ENCODE results near the gene PTPRF. TPM values are rescaled to one million over a fixed set of nuclear protein-coding genes. Genes with fewer than 3 reads are reported as not detected.

The PTPRF gene
- total and polyA plus RNA-seq, 9 donors, result 24.4 to 165 (median 76.8) TPM

DNA sequence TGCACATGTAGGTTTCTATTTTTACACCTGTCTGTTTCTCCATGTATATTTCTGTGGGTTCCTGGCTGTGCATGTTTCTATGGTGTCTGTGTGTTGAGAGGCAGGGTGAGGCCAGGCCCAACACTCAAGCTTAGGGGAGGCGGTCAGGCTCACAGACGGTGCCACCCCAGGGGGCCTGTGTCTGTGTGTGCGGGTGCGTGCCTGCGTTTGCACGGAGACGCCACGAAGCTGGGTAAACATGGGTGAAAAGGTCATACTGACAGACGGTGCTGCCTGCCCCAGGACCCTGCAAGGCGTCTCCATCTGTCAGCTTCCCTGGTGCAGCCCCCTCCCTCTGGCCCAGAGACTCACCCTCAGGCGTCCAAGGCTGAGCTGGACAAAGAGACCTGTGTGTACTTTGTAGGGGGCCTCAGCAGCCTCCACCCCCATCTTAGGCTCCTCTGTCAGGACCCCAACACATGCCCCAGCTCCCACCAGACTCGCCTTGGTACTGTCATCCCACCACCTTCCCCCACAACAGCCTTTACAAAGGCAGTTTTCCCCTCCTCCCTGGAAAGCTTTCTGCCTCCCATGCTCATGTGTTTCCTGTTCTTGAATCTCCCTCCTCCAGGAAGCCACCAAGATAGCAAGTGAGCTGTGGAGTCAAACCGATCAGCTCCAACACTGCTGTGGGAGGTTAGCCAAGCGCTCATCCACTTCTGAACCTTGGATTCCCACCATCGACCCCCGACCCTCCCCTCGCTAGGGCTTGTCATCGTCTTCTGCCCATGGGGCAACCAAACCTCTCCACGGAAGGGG lies 34.1 kb downstream of the PTPRF start:
- H3K4me3 ChIP-seq, result no peak overlapping the region
- WGBS, 3 donors, result 44 to 52% (median 47%) methylated on average over 19 of the region's 19 CpGs
- intact Hi-C loops (cut with DNase I), result loop anchor here in 2 of 4 donors (5.0 kb wide), 1 partner anchor 32 kb away; the partner anchor contains the start of gene PTPRF (in 2 of the 2)
- no peaks in the 10 kb centered on the region for H3K27me3 ChIP-seq
- peak overlapping the region in 1 of 2 donors; percentile 85 for H3K27ac ChIP-seq
- no peaks in the 10 kb centered on the region for H3K36me3 ChIP-seq
- TF ChIP-seq POLR2A (IDR thresholded peaks at IDR 0.05) (no peak), EP300 (IDR thresholded peaks at IDR 0.05) (no peak)
- TF ChIP-seq, protein P1, sequence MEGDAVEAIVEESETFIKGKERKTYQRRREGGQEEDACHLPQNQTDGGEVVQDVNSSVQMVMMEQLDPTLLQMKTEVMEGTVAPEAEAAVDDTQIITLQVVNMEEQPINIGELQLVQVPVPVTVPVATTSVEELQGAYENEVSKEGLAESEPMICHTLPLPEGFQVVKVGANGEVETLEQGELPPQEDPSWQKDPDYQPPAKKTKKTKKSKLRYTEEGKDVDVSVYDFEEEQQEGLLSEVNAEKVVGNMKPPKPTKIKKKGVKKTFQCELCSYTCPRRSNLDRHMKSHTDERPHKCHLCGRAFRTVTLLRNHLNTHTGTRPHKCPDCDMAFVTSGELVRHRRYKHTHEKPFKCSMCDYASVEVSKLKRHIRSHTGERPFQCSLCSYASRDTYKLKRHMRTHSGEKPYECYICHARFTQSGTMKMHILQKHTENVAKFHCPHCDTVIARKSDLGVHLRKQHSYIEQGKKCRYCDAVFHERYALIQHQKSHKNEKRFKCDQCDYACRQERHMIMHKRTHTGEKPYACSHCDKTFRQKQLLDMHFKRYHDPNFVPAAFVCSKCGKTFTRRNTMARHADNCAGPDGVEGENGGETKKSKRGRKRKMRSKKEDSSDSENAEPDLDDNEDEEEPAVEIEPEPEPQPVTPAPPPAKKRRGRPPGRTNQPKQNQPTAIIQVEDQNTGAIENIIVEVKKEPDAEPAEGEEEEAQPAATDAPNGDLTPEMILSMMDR (IDR thresholded peaks at IDR 0.05), result no peak
- no peaks in the 10 kb centered on the region for H3K9me3 ChIP-seq
- H3K4me1 ChIP-seq (ENCODE audit: insufficient read depth), result peaks cover 20% of the 10 kb centered on the region
- DNase-seq, result peak in 1 of 5 donors; percentile 41

DNA sequence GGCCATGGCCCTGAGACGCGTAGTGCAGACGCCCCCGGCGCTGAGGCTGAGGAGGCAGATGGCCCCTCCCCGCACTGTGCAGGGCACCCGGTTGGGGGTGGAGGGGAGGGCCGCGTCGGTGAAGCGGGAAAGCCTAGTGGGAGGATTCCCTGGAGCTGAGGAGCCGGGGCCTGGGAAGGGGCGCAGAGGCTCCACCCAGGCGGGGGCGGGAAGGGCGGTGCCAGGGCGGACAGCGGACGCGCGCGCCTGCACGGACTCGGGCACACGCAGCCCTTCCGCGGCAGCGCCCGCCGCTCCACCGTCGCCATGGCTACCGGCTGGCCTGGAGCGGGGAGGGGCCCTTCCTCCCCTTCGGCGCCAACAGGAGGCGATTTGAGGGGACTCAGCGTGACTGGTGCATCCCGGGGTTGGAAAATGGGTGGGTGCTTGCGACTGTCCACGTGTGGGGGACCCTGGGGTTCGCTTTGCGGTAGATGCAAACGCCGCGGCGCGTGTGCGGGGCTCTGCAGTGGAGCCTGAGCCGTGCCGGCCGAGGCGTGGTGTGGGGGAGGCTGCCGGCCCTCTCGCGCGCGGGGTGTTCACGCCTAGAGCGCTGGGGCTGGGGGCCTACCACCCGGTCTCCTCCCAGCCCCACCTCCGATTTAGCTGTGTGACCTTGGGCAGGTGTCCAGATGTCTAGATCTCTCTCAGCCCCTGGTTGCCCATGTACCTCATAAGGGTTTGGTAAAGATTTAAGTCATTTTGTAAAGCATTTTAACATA lies 35.1 kb downstream of the PTPRF start:
- H3K27me3 ChIP-seq, result no peaks in the 10 kb centered on the region
- peaks cover 20% of the 10 kb centered on the region for H3K4me1 ChIP-seq (ENCODE audit: insufficient read depth)
- DNase-seq, result peak; percentile 71 to 81 (median 79)
- peak overlapping the region; percentile 35 for H3K4me3 ChIP-seq
- TF ChIP-seq, protein P1 (IDR thresholded peaks at IDR 0.05), result no peak
- TF ChIP-seq POLR2A (IDR thresholded peaks at IDR 0.05) (no peak), EP300 (IDR thresholded peaks at IDR 0.05) (no peak)
- H3K36me3 ChIP-seq, result no peaks in the 10 kb centered on the region
- H3K27ac ChIP-seq, result peak overlapping the region in 1 of 2 donors; percentile 85
- H3K9me3 ChIP-seq, result no peaks in the 10 kb centered on the region
- intact Hi-C loops (cut with DNase I), result loop anchor here in 2 of 4 donors (5.0 kb wide), 1 partner anchor 33 kb away; the partner anchor contains the start of gene PTPRF (in 2 of the 2)
- WGBS, 3 donors, result 1 to 2% (median 2%) methylated on average over 60 to 62 of the region's 62 CpGs

DNA sequence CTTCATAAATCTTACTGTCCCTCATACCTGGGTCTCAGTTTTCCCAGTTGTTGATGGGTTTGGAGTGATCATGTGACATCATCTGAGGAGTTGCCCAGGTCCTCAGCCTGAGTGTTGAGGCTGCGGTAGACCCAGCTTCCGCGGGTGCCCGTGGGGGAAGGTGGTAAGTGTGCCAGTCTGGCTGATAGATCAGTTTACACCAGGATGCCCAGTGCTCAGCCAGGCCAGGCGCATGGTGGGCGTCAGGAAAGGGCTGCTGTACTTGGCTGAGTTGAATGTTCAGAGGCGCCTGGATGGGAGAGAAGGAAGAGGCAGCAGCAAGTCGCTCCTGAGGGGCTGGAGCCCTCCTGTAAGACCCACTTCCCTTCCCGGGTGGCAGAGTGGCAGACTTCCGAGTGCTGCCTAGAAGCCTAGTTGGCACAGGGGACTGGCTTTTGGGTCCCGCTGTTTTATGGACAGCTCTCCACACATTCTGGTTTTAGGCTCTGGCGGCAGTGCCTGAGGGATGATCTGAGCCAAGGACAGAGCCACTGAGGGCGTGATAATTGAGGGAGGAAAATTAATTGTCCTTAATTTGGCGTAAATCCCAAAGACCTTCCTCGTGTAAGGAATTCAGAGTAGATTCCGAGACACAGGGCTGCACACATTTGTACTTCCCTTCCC lies 35.8 kb downstream of the PTPRF start:
- Histone ChIP-seq H3K4me3 (no peak overlapping the region), H3K27ac (no peak overlapping the region), H3K9me3 (no peaks in the 10 kb centered on the region), H3K36me3 (no peaks in the 10 kb centered on the region), H3K27me3 (no peaks in the 10 kb centered on the region), H3K4me1 (ENCODE audit: insufficient read depth) (peaks cover 20% of the 10 kb centered on the region)
- intact Hi-C loops (cut with DNase I), result loop anchor here in 2 of 4 donors (5.0 kb wide), 1 partner anchor 34 kb away; the partner anchor contains the start of gene PTPRF (in 2 of the 2)
- TF ChIP-seq, protein P1 (IDR thresholded peaks at IDR 0.05), result no peak
- WGBS, 3 donors, result 88 to 92% (median 88%) methylated on average over 16 of the region's 16 CpGs
- no peak for DNase-seq

DNA sequence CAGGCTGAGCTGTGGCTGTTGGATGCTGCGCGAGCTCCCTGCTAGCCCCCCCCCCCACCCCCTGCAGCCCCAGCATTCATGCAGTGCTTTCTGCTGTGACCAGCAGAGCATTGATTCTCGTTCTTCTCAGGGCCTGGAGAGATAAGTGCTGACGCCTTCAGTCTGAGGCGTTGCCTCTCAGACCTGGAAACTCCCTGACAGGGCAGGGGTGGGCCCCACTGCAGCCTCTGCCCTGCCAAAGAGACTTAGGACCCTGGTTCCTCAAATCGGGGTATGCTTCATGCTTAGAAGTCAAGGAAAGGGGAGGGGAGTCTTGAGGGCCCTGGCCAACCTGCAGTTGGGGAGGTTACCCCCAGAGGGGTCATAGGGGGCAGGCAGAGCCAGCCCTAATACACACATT lies 38.5 kb downstream of the PTPRF start:
- DNase-seq, result no peak
- H3K4me1 ChIP-seq (ENCODE audit: insufficient read depth), result peaks cover 17% of the 10 kb centered on the region
- no peaks in the 10 kb centered on the region for H3K27me3 ChIP-seq
- H3K9me3 ChIP-seq, result no peaks in the 10 kb centered on the region
- TF ChIP-seq, protein P1 (IDR thresholded peaks at IDR 0.05), result no peak
- TF ChIP-seq EP300 (IDR thresholded peaks at IDR 0.05) (no peak), POLR2A (IDR thresholded peaks at IDR 0.05) (no peak)
- intact Hi-C loops (cut with DNase I), result loop anchor here in 2 of 4 donors (5.0 kb wide), 1 partner anchor 37 kb away; the partner anchor contains the start of gene PTPRF (in 2 of the 2)
- peak overlapping the region in 1 of 2 donors; percentile 12 for H3K27ac ChIP-seq
- H3K36me3 ChIP-seq, result no peaks in the 10 kb centered on the region
- H3K4me3 ChIP-seq, result no peak overlapping the region
- 45 to 61% (median 50%) methylated on average over 6 of the region's 6 CpGs for WGBS, 3 donors

All from ovary (tissue), 9 donors.